ENCODE data around the gene WDSUB1.

Gene WDSUB1, protein sequence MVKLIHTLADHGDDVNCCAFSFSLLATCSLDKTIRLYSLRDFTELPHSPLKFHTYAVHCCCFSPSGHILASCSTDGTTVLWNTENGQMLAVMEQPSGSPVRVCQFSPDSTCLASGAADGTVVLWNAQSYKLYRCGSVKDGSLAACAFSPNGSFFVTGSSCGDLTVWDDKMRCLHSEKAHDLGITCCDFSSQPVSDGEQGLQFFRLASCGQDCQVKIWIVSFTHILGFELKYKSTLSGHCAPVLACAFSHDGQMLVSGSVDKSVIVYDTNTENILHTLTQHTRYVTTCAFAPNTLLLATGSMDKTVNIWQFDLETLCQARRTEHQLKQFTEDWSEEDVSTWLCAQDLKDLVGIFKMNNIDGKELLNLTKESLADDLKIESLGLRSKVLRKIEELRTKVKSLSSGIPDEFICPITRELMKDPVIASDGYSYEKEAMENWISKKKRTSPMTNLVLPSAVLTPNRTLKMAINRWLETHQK

DNA sequence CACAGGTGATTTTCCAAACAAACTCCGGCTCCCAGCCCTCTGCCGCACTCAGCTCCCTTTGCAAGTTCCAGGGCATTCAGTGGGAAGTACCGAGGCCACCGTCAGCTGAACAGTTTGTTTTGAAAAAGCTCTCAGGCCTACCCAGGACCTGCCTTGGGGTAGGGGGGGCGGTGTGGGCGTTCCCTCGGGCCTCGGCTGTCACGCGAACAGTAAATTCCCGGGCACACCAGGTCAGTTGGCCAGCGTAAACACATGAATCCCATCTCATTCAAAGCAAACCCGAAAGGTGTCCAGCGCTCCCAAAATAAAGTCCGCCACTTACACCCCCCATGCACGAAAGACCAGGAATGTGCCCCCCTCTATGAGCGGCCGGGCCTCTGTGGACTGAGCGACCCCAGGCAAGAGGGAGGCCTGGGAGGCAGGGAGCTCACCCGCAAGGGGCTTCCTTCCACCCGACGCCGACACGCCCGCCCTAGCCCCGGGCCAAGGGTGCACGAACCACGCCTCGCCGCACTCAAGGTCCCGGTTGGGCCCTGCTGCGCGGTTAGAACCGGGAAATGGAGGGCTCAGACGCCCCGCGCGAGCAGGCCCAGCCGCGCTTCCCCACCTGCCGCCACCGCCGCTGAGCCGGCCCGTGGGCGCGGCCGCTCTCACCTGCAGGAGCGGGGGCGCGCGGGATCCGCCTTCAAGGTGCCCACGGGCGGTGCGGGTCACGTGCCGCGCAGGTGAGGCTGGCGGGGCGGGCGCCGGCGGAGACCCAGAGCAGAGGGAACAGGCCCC lies at the start of gene WDSUB1:
WDSUB1 (minus strand) TSS at position 775 of the 780 bp plus-strand sequence. CDS start 3,634 bp downstream, outside the sequence.
- Mint-ChIP-seq H3K27ac (peak within 1 kb of the TSS; percentile 91), H3K27me3 (no peaks in the 10 kb centered on the region), H3K9me3 (no peaks in the 10 kb centered on the region), H3K4me1 (ENCODE audit: low read depth) (peaks cover 32% of the 10 kb centered on the region), H3K4me3 (peak within 1 kb of the TSS; percentile 83), H3K36me3 (ENCODE audit: low read depth) (peaks cover 24% of the 10 kb centered on the region)
- intact Hi-C loops (cut with micrococcal nuclease) = no loop called here

DNA sequence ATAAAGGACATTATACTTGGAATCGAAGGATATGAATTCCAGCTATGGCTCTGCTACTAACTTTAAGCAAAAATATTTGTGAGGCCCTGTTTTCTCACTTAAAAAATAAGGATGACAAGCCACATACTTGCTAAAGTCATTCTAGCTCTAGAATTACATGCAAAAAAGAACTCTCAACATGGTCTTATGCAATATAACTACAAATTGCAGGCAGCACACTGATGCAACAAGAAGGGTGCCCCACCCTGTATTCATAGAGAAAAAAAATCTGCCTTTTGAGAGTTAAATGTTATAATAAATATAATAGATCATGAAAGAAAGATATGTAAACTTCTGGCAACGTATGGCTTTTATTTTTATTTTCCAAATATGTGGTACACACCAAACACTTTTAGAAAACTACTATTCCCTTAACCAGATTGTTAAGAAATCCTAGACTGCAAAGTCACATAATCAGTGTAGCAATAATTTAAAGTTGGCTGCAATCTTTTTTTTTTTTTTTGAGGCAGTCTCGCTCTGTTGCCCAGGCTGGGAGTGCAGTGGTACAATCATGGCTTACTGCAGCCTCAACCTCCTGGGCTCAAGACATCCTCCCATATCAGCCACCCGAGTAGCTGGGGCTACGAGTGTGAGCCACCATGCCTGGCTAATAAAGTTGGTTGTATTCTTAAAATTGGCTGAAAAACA lies 40.2 kb upstream of the WDSUB1 start:
- H3K4me1 Mint-ChIP-seq (ENCODE audit: low read depth) = peaks cover 6% of the 10 kb centered on the region
- no peaks in the 10 kb centered on the region for H3K9me3 Mint-ChIP-seq
- no peaks in the 10 kb centered on the region for H3K27me3 Mint-ChIP-seq
- no peak overlapping the region for H3K27ac Mint-ChIP-seq
- intact Hi-C loops (cut with micrococcal nuclease) = no loop called here
- H3K36me3 Mint-ChIP-seq (ENCODE audit: low read depth) = peaks cover 76% of the 10 kb centered on the region
- no peak overlapping the region for H3K4me3 Mint-ChIP-seq

DNA sequence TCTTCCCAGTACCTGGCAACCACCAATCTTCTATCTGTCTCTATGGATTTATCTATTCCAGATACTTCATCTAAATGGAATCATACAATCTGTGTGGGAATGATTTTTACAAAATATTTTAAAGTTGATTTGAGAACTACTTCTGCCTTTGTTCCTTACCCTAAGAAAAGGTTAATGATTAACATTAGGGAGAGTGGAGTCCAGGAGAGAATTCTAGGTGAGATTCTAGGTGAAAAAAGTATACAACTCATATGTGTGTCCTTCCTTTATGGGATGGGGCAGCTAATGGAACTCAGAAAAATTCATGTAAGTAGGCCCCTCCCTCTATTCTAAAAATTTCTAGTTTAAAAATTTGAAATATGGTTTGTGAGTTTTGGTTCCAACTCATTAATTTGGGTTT lies 35.9 kb upstream of the WDSUB1 start:
- intact Hi-C loops (cut with micrococcal nuclease) = no loop called here
- H3K27me3 Mint-ChIP-seq = no peaks in the 10 kb centered on the region
- H3K4me1 Mint-ChIP-seq (ENCODE audit: low read depth) = peaks cover 6% of the 10 kb centered on the region
- no peaks in the 10 kb centered on the region for H3K9me3 Mint-ChIP-seq
- peaks cover 68% of the 10 kb centered on the region for H3K36me3 Mint-ChIP-seq (ENCODE audit: low read depth)
- H3K27ac Mint-ChIP-seq = no peak overlapping the region
- no peak overlapping the region for H3K4me3 Mint-ChIP-seq

DNA sequence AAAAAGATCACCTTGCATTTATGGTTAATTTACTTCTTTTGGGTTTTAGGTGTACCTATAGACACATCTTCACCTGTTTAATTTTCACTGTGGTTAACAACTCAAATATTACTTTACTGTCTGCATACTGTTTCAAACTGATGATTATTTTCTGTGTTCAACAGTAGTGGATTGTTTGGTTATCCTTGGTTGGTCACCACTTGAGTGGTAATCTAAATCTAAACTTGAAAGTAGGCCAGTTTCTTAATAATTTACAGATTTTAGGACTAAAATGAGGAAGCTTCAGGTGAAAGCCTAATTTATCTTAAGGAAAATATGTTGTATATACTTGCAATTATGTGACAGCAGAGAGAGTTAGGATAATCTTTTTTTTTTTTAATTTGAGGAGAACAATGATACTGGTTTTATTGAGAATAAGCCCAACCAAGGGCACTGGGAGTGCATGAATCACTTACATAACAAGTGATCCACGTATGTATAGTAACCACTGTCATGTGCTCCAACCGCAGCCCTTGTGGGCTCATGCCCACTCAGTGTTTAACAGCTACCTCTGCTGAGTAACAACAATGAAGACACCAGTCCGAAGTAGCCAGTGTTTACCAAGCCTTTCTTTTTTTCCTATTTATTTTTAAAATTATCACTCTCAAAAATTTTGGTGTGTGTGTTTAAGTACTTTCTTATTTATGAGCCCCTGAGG lies 31.0 kb upstream of the WDSUB1 start:
- Mint-ChIP-seq H3K4me3 (no peak overlapping the region), H3K36me3 (ENCODE audit: low read depth) (peaks cover 66% of the 10 kb centered on the region), H3K4me1 (ENCODE audit: low read depth) (no peaks in the 10 kb centered on the region), H3K27me3 (no peaks in the 10 kb centered on the region), H3K27ac (no peak overlapping the region), H3K9me3 (no peaks in the 10 kb centered on the region)
- intact Hi-C loops (cut with micrococcal nuclease) = no loop called here

DNA sequence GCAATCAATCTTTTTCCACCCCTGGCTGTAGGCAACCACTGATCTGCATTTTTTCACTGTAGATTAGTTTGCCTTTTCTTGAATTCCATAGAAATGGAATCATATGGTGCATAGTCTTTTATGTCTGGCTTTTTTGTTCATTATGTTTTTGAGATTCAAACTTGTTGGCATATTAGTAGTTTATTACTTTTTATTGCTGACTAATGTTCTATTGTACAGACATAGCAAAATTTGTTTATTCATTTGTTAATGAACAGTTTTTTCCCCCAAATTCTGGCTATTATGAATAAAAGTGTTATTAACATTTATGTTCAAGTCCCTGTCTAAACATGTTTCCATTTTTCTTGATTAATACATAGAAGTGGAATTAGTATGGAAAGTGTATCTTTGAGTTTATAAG lies 21.4 kb upstream of the WDSUB1 start:
- H3K27me3 Mint-ChIP-seq = no peaks in the 10 kb centered on the region
- no peak overlapping the region for H3K27ac Mint-ChIP-seq
- peaks cover 24% of the 10 kb centered on the region for H3K9me3 Mint-ChIP-seq
- H3K4me3 Mint-ChIP-seq = no peak overlapping the region
- no peaks in the 10 kb centered on the region for H3K36me3 Mint-ChIP-seq (ENCODE audit: low read depth)
- peaks cover 6% of the 10 kb centered on the region for H3K4me1 Mint-ChIP-seq (ENCODE audit: low read depth)
- intact Hi-C loops (cut with micrococcal nuclease) = no loop called here

DNA sequence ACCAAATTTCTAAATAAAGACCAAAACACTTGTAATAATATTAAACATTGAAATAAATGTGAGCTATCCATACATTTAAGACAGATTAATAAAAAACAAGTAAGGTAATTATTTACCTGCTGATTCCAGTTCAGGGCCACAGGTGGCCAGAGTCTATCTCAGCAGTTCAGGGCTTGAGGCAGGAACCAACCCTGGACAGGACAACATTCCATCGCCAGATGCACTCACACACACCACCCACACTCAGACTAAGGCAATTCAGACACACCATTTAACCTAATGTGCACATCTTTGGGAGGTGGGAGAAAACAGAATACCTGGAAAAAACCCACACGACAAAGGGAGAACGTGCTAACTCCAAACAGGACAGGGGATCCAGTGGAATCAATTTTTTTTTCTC lies 14.1 kb upstream of the WDSUB1 start:
- H3K4me1 Mint-ChIP-seq (ENCODE audit: low read depth) = no peaks in the 10 kb centered on the region
- H3K27me3 Mint-ChIP-seq = no peaks in the 10 kb centered on the region
- no peak overlapping the region for H3K4me3 Mint-ChIP-seq
- H3K9me3 Mint-ChIP-seq = peaks cover 41% of the 10 kb centered on the region
- no peak overlapping the region for H3K27ac Mint-ChIP-seq
- intact Hi-C loops (cut with micrococcal nuclease) = no loop called here
- no peaks in the 10 kb centered on the region for H3K36me3 Mint-ChIP-seq (ENCODE audit: low read depth)

DNA sequence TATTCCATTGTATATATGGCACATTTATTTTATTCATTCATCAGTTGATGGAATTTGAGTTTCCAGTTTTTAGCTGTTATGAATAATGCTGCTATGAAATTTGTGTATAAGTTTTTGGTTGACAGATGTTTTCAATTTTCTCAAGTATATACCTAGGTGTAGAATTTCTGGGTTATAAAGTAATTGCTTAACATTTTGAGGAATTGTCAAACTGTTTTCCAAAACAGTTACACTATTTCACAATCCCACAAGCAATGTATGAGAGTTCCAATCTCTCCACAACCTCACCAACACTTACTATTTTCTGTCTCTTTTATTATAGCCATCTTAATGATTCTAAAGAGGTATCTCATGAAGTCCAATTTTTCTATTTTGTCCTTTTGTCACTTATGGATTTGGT lies 12.5 kb upstream of the WDSUB1 start:
- Mint-ChIP-seq H3K4me3 (no peak overlapping the region), H3K36me3 (ENCODE audit: low read depth) (no peaks in the 10 kb centered on the region), H3K4me1 (ENCODE audit: low read depth) (no peaks in the 10 kb centered on the region), H3K27me3 (no peaks in the 10 kb centered on the region), H3K9me3 (peaks cover 28% of the 10 kb centered on the region), H3K27ac (no peak overlapping the region)
- intact Hi-C loops (cut with micrococcal nuclease) = no loop called here

DNA sequence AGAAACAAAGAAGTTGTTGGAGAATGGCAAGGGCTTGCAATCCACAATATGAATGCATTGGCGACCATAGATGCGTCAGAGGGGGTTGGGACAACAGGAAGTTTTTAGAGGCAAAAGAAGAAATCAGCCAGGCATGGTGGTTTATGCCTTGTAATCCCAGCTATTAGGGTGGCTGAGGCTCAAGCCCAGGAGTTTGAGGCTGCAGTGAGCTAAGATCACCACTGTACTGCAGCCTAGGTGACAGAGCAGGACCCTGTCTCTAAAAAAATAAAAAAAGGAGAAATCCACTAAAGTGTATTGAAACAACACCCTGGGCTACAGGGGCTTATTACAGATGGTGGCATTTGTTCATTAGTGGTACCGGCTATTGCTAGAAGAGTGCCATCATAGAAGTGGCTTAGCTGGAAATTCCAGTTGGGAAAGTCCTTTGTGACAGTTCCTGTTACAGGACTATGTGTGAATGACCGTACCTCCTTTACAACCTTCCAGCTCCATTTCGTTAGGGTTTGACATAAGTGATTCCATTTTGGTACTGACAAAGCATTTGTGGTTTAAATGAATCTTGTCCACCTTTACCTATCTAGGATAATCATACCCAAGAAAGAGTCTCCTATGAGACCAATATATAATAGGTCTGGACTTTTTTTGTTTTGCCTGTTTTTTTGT lies 10.7 kb upstream of the WDSUB1 start:
- H3K36me3 Mint-ChIP-seq (ENCODE audit: low read depth) = no peaks in the 10 kb centered on the region
- no peaks in the 10 kb centered on the region for H3K27me3 Mint-ChIP-seq
- no peak overlapping the region for H3K27ac Mint-ChIP-seq
- H3K4me3 Mint-ChIP-seq = no peak overlapping the region
- intact Hi-C loops (cut with micrococcal nuclease) = no loop called here
- H3K9me3 Mint-ChIP-seq = peaks cover 23% of the 10 kb centered on the region
- no peaks in the 10 kb centered on the region for H3K4me1 Mint-ChIP-seq (ENCODE audit: low read depth)

DNA sequence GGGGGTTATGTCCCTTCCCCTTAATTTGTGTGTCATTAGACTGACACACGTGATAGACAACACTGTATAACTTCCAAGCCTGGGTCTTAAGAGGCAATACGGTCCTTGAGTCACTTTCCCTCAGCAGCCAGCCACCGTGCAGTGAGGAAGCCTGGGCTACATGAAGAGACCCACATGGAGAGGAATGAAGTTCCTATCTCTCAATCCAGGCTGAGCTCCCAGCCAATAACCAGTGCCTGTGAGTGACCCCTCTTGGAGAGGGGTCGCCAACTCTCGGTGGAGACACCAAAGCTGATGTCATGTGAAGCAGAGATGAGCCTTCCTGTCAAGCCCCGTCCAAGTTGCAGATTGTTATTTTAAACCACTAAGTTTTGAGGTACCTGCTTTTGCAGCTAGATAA lies 5.7 kb upstream of the WDSUB1 start:
- Mint-ChIP-seq H3K36me3 (ENCODE audit: low read depth) (no peaks in the 10 kb centered on the region), H3K27ac (no peak overlapping the region), H3K9me3 (peaks cover 7% of the 10 kb centered on the region), H3K4me3 (no peak overlapping the region), H3K27me3 (no peaks in the 10 kb centered on the region), H3K4me1 (ENCODE audit: low read depth) (peaks cover 16% of the 10 kb centered on the region)
- intact Hi-C loops (cut with micrococcal nuclease) = no loop called here

DNA sequence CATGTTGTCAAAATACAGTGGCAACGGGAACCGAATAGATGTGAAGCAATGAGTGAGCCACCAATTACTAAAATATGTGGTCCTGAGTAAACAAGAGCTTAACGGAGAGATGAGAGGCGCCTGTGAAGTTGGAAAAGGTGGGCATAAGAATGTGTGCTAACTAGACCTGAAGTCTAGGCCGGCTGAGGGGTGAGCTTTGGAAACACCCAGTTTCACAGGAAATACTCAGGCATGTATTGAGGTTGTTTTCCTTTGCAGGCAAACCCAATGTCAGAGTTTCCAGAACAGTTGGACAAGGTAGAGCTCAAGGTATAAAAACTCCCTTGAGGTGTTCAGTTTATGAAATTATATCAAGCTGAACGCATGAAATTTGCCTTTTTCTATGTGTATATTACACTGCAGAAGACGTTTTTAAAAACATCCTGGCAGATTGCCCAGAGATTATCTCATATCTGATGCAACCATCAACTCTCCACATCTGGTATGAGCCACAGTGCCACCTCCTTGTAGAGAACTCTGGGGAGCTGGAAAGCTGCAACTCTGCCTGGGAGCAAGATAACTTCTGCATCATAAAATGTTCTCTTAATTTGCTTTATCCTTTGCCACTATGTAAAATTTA lies 3.9 kb upstream of the WDSUB1 start:
- intact Hi-C loops (cut with micrococcal nuclease) = no loop called here
- H3K36me3 Mint-ChIP-seq (ENCODE audit: low read depth) = peaks cover 7% of the 10 kb centered on the region
- no peak overlapping the region for H3K4me3 Mint-ChIP-seq
- no peaks in the 10 kb centered on the region for H3K9me3 Mint-ChIP-seq
- no peak overlapping the region for H3K27ac Mint-ChIP-seq
- no peaks in the 10 kb centered on the region for H3K27me3 Mint-ChIP-seq
- peaks cover 24% of the 10 kb centered on the region for H3K4me1 Mint-ChIP-seq (ENCODE audit: low read depth)

DNA sequence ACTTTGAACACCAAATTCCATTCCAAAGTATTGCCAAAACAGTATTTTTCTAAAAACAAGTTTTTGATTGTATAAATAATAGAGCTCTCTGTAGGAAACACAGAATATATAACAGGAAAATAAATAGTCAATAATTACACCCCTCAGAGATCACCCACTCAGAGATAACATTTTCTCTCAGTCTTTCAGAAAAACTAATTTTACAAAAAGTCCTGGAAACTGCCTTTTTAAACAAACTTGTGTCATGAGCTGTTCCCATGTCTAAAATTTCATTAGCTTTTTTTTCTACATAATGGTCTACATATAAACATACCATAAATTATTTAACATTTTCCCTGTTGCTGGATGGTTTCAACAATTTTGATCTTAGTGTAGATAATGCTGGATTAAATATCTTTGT lies 1.2 kb upstream of the WDSUB1 start:
- H3K4me3 Mint-ChIP-seq = no peak overlapping the region
- H3K27me3 Mint-ChIP-seq = no peaks in the 10 kb centered on the region
- H3K4me1 Mint-ChIP-seq (ENCODE audit: low read depth) = peaks cover 32% of the 10 kb centered on the region
- H3K27ac Mint-ChIP-seq = peak overlapping the region; percentile 91
- intact Hi-C loops (cut with micrococcal nuclease) = no loop called here
- no peaks in the 10 kb centered on the region for H3K9me3 Mint-ChIP-seq
- H3K36me3 Mint-ChIP-seq (ENCODE audit: low read depth) = peaks cover 9% of the 10 kb centered on the region

DNA sequence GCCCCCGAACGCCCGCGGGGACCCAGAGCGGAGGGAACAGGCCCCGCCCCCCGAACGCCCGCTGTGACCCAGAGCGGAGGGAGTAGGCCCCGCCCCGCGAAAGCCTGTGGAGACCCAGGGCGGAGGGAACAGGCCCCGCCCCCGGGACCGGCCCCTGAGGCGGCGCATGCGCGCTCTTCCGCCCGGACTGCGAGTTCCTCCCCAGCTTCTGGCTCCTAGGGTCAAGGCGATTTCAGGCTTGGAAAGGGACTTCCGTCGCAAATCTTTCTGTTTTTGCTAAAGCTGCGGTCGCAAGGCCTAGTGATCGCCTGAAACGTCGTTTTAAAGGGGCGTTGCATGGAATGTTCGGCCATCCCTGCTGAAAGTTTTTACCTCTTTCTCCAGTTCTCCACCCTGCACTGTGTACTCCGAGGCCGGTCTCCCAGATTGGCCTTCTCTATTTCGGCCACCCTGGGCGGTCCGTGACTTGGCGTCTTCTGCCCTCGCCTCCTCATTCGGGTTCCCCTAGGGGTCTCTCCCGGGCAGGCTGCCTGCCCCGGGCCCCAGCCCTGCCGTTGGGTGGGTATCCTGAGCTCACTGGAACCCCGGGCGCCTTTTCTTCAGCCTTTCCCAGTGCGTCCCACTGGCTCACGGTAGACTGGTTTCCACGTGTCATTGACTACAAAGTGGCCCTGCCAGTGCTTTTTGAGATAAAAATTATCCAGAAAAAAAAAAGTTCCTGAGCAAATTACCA lies 372 bp upstream of the WDSUB1 start:
- Mint-ChIP-seq H3K27ac (peak overlapping the region; percentile 91), H3K4me1 (ENCODE audit: low read depth) (peaks cover 32% of the 10 kb centered on the region), H3K4me3 (peak overlapping the region; percentile 83), H3K27me3 (no peaks in the 10 kb centered on the region), H3K36me3 (ENCODE audit: low read depth) (peaks cover 18% of the 10 kb centered on the region), H3K9me3 (no peaks in the 10 kb centered on the region)
- intact Hi-C loops (cut with micrococcal nuclease) = no loop called here
